ENCODE data around the gene DOCK7. TPM values are rescaled to one million over a fixed set of nuclear protein-coding genes. Genes with fewer than 3 reads are reported as not detected.

The DOCK7 gene, protein sequence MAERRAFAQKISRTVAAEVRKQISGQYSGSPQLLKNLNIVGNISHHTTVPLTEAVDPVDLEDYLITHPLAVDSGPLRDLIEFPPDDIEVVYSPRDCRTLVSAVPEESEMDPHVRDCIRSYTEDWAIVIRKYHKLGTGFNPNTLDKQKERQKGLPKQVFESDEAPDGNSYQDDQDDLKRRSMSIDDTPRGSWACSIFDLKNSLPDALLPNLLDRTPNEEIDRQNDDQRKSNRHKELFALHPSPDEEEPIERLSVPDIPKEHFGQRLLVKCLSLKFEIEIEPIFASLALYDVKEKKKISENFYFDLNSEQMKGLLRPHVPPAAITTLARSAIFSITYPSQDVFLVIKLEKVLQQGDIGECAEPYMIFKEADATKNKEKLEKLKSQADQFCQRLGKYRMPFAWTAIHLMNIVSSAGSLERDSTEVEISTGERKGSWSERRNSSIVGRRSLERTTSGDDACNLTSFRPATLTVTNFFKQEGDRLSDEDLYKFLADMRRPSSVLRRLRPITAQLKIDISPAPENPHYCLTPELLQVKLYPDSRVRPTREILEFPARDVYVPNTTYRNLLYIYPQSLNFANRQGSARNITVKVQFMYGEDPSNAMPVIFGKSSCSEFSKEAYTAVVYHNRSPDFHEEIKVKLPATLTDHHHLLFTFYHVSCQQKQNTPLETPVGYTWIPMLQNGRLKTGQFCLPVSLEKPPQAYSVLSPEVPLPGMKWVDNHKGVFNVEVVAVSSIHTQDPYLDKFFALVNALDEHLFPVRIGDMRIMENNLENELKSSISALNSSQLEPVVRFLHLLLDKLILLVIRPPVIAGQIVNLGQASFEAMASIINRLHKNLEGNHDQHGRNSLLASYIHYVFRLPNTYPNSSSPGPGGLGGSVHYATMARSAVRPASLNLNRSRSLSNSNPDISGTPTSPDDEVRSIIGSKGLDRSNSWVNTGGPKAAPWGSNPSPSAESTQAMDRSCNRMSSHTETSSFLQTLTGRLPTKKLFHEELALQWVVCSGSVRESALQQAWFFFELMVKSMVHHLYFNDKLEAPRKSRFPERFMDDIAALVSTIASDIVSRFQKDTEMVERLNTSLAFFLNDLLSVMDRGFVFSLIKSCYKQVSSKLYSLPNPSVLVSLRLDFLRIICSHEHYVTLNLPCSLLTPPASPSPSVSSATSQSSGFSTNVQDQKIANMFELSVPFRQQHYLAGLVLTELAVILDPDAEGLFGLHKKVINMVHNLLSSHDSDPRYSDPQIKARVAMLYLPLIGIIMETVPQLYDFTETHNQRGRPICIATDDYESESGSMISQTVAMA (N-terminal part only)
- total RNA-seq, result 21.6 and 38.5 TPM in 2 replicates

DNA sequence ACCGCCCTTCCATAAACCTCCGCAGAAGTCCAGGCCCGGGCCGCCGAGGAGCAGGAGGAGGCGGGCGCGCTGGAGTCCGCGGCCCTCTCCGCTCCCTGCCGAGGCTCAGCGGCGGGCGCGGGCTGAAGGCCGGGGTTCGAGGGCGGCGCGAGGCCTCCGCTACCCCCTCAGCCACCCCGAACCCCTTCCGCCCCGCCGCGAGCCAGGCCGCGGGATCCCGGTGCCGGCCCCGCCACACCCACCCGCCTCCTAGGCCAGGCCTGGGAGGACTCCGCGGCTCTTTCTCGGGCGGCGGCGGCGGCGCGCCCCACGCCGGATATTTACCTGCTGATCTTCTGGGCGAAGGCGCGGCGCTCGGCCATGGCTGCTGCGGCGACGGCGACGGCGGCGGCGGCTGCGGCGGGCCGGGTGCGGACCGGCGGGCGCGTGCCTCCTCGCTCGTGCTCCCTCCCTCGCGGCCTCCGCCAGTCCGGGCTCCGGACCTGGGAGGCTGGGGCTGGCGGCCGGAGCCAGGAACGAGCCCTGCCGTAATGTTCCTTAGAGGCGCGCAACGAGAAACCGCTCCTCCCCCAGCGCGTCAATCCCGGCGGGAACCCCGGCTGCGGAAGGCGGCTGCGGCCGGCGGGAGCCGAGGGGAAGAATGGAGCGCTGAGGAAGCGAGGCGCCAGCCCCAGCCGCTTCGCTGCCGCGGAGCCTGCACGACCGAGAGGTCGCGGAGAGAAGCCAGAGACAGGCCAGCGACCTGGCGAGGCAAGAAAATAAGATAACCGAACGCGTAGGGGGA, at the start of gene DOCK7:
Gene DOCK7 (minus strand): TSS at position 484 of the 784 bp plus-strand sequence. CDS start 122 bp downstream, at position 362.

DNA sequence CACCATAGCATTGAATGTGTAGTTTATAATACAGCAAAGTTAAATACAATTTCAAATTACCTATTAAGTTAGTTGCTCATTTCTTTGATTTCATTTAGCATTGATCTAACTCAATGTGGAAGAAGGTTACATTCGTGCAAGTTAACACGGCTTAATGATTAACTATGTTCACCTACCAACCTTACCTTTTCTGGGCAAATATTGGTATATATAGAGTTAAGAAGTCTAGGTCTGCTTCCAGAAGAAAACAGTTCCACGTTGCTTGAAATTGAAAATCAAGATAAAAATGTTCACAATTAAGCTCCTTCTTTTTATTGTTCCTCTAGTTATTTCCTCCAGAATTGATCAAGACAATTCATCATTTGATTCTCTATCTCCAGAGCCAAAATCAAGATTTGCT, 90.9 kb downstream of the DOCK7 start, which contains the start of gene ANGPTL3:
Gene ANGPTL3 (plus strand): TSS at position 240 of the 400 bp plus-strand sequence. CDS start 47 bp downstream, at position 287.

DNA sequence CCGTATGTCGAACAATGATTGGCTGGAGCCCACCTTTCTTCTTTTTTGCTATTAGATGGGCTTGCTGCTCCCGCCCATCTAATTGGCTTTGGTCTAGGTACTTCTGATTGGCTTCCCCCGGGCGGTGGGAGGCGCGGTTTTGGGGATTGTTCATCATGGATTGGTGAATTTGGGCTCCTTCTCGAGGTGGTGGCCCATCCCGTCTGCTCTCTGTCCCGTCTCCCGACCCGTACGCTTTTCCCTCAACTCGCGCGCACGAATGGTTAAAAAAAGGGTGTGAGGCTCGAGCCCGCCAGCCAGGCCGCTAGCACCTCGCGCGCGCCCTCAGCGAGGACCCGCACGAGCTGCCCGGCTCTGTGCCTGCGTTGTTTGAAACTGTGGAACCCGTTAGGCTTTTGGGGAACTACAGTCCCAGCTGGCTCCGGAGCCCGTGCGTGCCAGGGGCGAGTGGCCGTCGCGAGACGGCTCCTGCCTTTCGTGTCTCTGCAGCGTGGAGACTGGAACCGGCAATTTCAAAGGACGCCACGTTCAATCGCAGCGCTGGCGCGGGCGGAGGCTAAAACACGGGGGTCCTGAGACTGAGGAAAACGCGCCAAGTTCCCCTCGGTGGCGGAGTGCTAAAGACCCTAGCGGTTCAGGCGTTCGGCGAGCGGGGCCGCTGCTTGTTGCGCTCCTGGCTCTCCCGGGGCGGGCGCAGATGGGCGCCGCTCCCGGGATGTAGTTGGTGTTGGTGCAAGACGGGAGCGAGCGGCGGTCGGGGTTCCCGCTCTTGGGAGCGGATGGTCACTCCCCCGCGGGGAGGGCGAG, 251.5 kb downstream of the DOCK7 start, which contains the start of gene USP1:
Gene USP1 (plus strand): TSS at position 584 of the 807 bp plus-strand sequence. CDS start 2,819 bp downstream, outside the sequence.

Other genes starting within 250 kb of the DOCK7 start
- gene ANGPTL3, start 90.9 kb downstream of the DOCK7 start, total RNA-seq, result not detected in 2 replicates
- gene ATG4C, start 95.7 kb upstream of the DOCK7 start, total RNA-seq, result 8.6 and 10.6 TPM in 2 replicates

Measured in myometrial cell (primary cell).